Stimulated activated CD8-positive, alpha-beta memory T cell treated with anti-CD3 and anti-CD28 coated beads, Interleukin-7, amount 100 ng/mL, for 48 hours (primary cell): ENCODE data around the gene CIAO3.

Source experiments
- DNase-seq, 2 donors: peaks; one replicate each; pipeline ENCODE4 v3.0.0-alpha.2; 2020; ENCODE audit warnings: low read depth in 1 of 2; ENCODE audit errors: extremely low read depth in 1 of 2

CIAO3 gene

GRCh38 chr16:736936-737481 is 3.8 kb downstream of the CIAO3 start:
- no peak for DNase-seq

DNA sequence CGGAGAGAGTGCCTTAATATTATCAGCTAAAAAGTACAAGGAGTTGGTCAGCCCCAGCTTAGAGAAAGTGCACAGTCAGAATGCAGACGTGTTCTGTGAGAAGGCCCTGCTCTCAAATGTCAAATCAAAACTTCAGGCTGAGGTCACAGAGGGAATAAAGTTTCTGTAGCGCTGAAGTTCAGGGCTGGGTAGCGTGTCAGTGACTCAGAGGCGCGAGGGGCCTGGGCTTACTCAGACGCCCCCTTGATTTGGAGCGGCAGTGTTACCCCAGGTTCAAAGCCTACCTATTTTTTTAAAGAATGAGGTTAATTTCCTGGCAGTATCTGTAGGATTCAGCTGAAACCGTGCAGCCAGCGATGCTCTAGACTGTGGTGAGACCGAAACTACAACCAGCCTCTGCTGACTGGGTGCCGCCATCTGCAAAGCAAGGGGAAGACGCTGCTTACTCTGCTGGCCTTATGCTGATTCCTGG is 4.8 kb downstream of the CIAO3 start:
- DNase-seq, result peak in 1 of 2 donors; percentile 85

GRCh38 chr16:734981-735881 is 5.6 kb downstream of the CIAO3 start:
- no peak for DNase-seq

- DNase-seq, result no peak
These were observed 6.4 kb downstream of the CIAO3 start for GRCh38 chr16:734208-734980.

GRCh38 chr16:733382-734207 is 7.2 kb downstream of the CIAO3 start:
- DNase-seq, result no peak

DNA sequence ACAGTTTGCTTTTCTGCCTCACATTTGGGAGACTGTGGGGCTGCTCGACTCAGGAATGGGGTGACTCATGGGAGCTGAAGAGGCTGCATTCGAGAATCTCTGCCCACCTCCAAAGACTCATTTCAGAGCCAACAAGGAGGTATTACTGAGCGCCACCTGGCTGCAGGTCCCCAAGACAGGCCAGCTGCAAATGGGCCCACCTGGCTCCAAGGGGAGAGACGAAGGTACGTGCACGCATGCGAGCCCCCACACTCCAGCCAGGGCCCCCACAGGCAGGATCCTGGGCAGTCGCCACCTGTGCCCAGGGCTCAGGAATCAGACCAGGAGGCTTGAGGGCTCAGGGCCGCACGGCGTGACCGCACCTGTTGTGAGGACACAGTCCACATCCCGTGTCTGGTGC is 7.9 kb downstream of the CIAO3 start:
- DNase-seq, result no peak

DNA sequence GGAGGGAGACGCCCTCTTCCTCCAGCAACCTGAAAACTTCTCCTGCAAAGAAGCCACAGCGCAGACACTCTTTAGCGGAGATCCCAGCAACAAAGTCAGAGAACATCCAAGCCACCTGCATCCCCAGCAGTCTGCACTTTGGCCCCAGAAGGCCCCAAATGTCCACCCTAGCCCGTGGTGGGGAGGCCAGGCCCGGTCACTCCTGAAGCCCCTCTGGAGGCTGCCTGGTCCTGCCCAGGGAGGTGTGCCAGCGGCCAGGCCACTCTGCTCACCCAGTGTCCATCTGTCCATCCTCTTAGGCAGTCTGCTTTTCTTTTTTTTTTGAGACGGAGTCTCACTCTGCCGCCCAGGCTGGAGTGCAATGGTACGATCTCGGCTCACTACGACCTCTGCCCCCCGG is 8.5 kb downstream of the CIAO3 start:
- no peak for DNase-seq

DNA sequence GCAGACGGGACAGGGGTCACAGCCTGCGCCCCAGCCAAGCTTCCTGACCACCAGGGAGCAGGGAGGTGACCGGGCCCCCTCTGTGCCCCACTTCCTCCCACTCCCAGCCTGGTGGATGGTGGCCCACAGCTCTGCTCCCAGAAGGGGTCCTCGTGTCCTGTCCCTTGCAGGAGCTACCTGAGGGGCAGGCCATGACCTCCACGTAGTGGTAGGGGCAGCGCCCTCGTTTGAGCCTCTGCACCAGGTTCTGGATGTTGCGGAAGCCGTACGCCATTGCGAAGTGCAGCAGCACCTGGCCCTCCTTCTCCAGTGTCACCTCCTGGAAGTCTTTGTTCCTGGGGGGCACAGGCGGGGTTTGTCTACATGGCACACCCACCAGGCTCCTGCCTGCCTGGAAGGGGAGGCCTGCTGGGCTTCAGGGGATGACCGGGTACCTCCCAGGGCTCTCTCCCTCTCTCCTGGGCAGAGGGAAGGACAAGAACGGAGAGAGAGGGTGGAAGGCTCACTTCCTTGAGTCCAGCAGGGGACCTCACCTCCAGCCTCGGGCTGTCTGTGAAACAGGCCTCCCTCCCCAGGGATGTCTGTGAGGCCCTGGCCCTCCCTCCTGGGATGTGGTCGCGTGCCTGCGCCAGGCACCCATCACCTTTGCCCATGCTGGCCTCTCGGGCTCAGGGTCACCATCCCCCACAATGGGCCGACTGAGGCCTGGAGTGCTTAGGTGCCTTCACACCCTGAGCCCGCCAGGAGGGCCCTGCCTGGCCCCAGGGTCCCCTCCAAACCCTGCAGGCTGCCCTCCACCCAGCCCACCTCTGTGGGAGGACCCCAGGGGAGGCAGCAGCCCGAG is 9.9 kb downstream of the CIAO3 start:
- no peak for DNase-seq

DNA sequence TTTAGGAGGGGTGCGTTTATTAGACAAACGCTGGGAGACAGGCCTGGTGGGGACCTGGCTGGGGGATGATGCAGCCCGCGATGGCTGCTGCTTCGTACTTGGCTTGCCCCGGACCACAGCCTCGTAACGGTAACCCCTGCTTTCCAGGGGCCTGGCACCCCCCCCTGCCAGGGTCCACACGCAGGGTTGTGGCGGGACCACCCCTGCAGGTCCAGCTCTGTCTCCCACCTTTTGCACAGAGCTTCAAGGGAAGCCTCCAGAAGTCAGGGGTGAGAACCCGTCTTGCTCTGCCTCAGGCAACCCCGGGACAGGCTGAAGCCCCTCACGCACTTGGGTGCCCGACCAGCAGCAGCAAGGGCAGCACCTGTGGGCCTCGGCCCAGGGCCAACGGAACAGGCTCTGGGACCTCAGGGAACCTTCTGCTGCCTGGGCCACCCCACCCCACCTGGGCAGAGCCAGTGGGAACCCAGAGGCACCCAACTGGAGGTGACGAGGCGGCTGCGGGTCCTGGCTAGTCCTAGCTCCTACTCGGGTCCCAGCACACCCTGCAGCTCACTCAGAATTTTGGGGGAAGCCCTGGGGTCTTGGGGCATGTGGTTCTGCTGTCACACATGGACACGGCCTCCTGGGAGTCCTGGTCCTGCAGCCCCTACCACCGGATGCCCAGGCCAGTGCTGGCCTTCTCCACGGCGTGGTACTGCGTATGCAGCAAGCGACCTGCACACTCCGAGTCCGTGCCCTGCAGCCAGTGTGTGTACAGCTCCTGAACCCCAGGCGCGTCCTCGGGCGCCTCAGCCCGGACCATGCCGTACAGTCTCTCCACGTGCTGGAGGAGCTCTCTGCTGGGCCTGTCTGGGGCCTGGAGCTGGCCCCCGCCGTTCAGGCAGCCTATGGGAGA is 10.8 kb downstream of the CIAO3 start:
- no peak for DNase-seq

DNA sequence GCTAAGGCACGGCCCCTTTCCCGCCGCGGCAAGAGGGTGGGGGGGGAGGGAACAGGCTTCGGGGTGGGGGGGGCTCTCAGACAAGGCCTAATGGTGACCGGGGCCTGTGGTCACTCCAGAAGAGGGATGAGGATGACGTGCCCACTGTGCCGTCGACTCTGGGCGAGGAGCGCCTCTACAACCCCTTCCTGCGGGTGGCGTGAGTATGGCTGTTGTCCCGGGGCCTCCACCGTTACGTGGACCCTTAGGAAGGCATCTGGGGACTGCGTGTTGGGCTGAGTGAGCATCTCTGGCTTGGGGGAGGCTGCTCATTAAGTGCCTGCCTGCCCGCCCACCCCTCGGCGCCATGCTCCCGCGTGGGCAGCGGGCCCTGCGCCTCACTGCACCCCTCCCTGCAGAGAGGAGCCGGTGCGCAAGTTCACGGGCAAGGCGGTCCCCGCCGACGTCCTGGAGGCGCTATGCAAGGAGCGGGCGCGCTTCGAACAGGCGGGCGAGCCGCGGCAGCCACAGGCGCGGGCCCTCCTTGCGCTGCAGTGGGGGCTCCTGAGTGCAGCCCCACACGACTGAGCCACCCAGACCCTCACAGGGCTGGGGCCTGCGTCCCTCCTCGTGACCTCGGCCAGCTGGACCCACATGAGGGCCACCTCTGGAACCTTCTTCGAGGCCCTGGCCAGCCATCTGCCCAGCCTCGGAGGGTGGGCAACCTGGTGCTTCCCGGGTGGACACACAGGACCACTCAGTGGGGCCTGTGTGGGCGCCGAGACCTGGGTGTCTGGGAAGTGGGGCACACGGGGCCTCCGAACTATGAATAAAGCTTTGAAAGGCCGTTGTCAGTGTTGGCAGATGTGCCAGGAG is 11.7 kb downstream of the CIAO3 start:
- no peak for DNase-seq

- DNase-seq, result peak in 1 of 2 donors; percentile 60
These were observed 12.5 kb downstream of the CIAO3 start for GRCh38 chr16:728131-728889.

DNA sequence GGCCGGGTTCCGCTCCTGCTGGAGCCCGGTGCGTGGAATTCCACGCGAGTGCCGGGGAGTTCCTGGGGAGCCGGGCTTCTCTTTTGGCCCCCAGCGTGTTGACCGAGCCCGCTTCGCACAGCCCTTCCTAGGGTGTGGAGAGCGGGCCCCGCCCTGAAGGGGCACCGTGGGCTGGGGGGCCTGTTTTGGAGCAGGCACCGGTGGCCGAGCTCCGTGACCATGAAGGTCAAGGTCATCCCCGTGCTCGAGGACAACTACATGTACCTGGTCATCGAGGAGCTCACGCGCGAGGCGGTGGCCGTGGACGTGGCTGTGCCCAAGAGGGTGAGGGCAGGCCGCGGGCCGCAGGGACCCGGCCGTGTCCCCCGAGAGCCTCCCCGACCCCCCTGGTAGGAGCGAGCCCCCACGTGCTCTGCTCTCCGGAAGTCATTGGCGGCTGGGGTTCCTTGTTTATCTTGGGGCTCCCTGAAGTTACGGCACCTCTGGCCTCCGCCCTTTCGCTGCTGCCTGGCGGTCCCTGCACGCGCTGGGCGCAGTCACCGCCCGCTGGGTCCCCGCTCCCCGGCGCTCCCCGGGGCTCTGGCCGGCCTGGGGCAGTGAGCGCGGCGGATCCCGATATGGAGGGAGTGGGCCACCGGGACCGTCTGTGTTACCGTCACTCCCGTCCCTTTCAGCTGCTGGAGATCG is 13.4 kb downstream of the CIAO3 start:
- DNase-seq, result no peak

DNA sequence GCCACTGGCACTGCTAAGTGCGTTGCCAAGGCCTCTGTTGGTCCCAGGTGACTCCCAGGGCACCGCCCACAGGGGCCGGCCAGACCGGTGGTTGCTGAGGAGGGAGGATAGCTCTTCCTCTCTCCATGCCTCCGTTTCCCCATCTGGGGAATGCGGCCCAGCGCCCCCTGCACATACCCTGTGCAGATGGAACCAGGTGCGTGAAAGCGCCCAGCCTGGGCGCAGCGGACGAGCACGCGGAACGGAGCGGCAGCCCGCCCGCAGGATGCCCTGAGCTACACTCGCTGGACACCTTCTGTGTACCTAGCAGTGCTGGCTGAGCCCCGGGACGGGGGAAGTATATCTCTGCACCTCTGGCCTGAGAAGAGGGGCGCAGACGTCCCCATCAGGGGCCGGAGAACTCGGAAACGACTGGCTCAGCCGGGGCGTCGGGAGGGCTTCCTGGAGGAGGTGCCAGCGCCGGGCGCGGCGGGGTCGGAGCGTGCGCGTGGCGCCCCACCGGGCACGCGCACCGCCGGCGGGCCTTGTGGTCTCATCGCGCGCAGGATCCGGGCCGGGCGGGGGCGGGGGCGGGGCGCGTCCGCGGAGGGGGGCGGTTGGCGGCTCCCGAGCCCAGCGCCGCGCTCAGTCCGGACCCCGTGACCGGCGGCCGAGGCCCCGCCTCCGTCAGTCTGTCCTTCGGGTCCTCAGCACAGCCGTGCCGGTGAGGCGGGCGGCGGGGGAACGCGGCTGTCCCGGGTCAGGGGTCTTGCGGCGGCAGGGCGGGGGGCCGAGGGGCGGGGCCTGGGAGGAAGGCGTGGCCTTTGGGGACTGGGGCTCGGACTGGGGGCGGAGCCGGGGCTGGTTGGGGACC is 14.1 kb downstream of the CIAO3 start, which contains the start of the genes CCDC78 and HAGHL:
TSS of gene CCDC78 (minus strand) at position 6 of the 853 bp plus-strand sequence. CDS start 76 bp downstream, outside the sequence.
TSS of gene HAGHL (plus strand) at position 669 of the 853 bp plus-strand sequence. CDS start 404 bp downstream, outside the sequence.
- peak in 1 of 2 donors; percentile 49 for DNase-seq

GRCh38 chr16:726188-726437 is 14.7 kb downstream of the CIAO3 start:
- no peak for DNase-seq

GRCh38 chr16:725463-726187 is 15.2 kb downstream of the CIAO3 start:
- DNase-seq, result no peak
